IgD-negative memory B cell (primary cell): ENCODE measurements around the gene PIBF1. TPM values are rescaled to one million over a fixed set of nuclear protein-coding genes. Genes with fewer than 3 reads are reported as not detected.

Source experiments
- H3K27ac Mint-ChIP-seq, 3 donors: one replicate each; pipeline ENCODE4 v1.8.0; 2020 to 2022; ENCODE audit warnings: mild to moderate bottlenecking in 3 of 3, mixed read lengths in 3 of 3, moderate library complexity in 1 of 3
- H3K27me3 Mint-ChIP-seq: one replicate; pipeline ENCODE4 v1.8.0; 2021; ENCODE audit warnings: mixed read lengths
- H3K36me3 Mint-ChIP-seq: one replicate; pipeline ENCODE4 v1.8.0; 2020; ENCODE audit warnings: mild to moderate bottlenecking, mixed read lengths
- H3K4me1 Mint-ChIP-seq, 3 donors: one replicate each; pipeline ENCODE4 v1.8.0; 2020 to 2022; ENCODE audit warnings: mixed read lengths in 3 of 3, mild to moderate bottlenecking in 1 of 3
- H3K4me3 Mint-ChIP-seq, 4 donors: one replicate each; pipeline ENCODE4 v1.8.0; 2020 to 2022; ENCODE audit warnings: mild to moderate bottlenecking in 4 of 4, mixed read lengths in 4 of 4, moderate library complexity in 3 of 4
- H3K9me3 Mint-ChIP-seq, 3 donors: one replicate each; pipeline ENCODE4 v1.8.0; 2020 to 2021; ENCODE audit warnings: mixed read lengths in 3 of 3, mild to moderate bottlenecking in 1 of 3
- polyA plus RNA-seq: library from polyadenylated mRNA; unstranded; fragments of 300-500 nt; fragmentation: Illumina TruSeq; gene quantifications from one replicate; pipeline ENCODE4 v1.2.3, GENCODE V29; 2021

Gene PIBF1
- polyA plus RNA-seq, 1 donor from 2014 or later, result 15.0 TPM

- H3K36me3 Mint-ChIP-seq, result no peaks in the 10 kb centered on the region
- no peaks in the 10 kb centered on the region for H3K9me3 Mint-ChIP-seq
- H3K27ac Mint-ChIP-seq, result no peak overlapping the region
- H3K27me3 Mint-ChIP-seq, result peaks cover 23% of the 10 kb centered on the region
- peaks cover 8 to 19% (median 11%) of the 10 kb centered on the region in 3 donors for H3K4me1 Mint-ChIP-seq
- H3K4me3 Mint-ChIP-seq, result peak overlapping the region in 1 of 4 donors; percentile 50
These were observed 279.5 kb downstream of the PIBF1 start for GRCh38 chr13:73061473-73061872.

GRCh38 chr13:73061876-73062275 is 279.9 kb downstream of the PIBF1 start:
- peak overlapping the region in 1 of 4 donors; percentile 50 for H3K4me3 Mint-ChIP-seq

GRCh38 chr13:73062468-73062867 is 280.5 kb downstream of the PIBF1 start:
- no peak overlapping the region for H3K27ac Mint-ChIP-seq

More at GRCh38 chr13:73061876-73062275, 279.9 kb downstream of the PIBF1 start:
- Mint-ChIP-seq H3K4me1 (peaks cover 8 to 19% (median 11%) of the 10 kb centered on the region in 3 donors), H3K27ac (no peak overlapping the region), H3K27me3 (peaks cover 23% of the 10 kb centered on the region), H3K36me3 (no peaks in the 10 kb centered on the region), H3K9me3 (no peaks in the 10 kb centered on the region)

GRCh38 chr13:73063166-73063565 is 281.2 kb downstream of the PIBF1 start:
- Mint-ChIP-seq H3K27ac (no peak overlapping the region), H3K4me1 (peaks cover 8 to 19% (median 9%) of the 10 kb centered on the region in 3 donors), H3K4me3 (no peak overlapping the region), H3K9me3 (no peaks in the 10 kb centered on the region), H3K36me3 (no peaks in the 10 kb centered on the region), H3K27me3 (peaks cover 18% of the 10 kb centered on the region)

More at GRCh38 chr13:73062468-73062867, 280.5 kb downstream of the PIBF1 start:
- H3K9me3 Mint-ChIP-seq, result no peaks in the 10 kb centered on the region
- H3K36me3 Mint-ChIP-seq, result no peaks in the 10 kb centered on the region
- peaks cover 22% of the 10 kb centered on the region for H3K27me3 Mint-ChIP-seq
- H3K4me3 Mint-ChIP-seq, result peak overlapping the region in 1 of 4 donors; percentile 50
- H3K4me1 Mint-ChIP-seq, result peaks cover 8 to 19% (median 11%) of the 10 kb centered on the region in 3 donors

- Mint-ChIP-seq H3K9me3 (no peaks in the 10 kb centered on the region), H3K4me1 (peaks cover 1 to 8% (median 2%) of the 10 kb centered on the region in 3 donors), H3K27ac (no peak overlapping the region), H3K27me3 (peaks cover 6% of the 10 kb centered on the region), H3K4me3 (no peak overlapping the region), H3K36me3 (no peaks in the 10 kb centered on the region)
These were observed 283.1 kb downstream of the PIBF1 start for GRCh38 chr13:73065036-73065435.

GRCh38 chr13:73065665-73066340 is 283.9 kb downstream of the PIBF1 start:
- Mint-ChIP-seq H3K4me1 (peaks cover 0 to 2% (median under 1%) of the 10 kb centered on the region in 3 donors), H3K36me3 (no peaks in the 10 kb centered on the region), H3K27me3 (no peaks in the 10 kb centered on the region), H3K9me3 (no peaks in the 10 kb centered on the region), H3K4me3 (no peak overlapping the region), H3K27ac (no peak overlapping the region)

Other genes starting within 250 kb of the PIBF1 start
- gene MZT1, start 54.5 kb upstream of the PIBF1 start, polyA plus RNA-seq, result 7.2 TPM
- 9.8 TPM for gene BORA, start 54.2 kb upstream of the PIBF1 start, polyA plus RNA-seq
- 16.3 TPM for gene DIS3, start 233 bp upstream of the PIBF1 start, polyA plus RNA-seq